IMR-90 (cell line): Measurements from ENCODE around the gene PTGDS. TPM values are rescaled to one million over a fixed set of nuclear protein-coding genes. Genes with fewer than 3 reads are reported as not detected.

Experiments
- ATAC-seq: fragments of 200-7000 bp; cut with Tn5 transposase; 2 replicates; pipeline ENCODE4 v1.9.1; 2020; ENCODE audit warnings: low read depth, mild to moderate bottlenecking, moderate library complexity
- BruUV-seq: library from RNA; stranded (reverse); fragments of 400-500 nt; replicated peaks from 2 replicates; lab custom pipeline; 2021; lab: Mats Ljungman, UMichigan
- CTCF ChIA-PET: fragments of 300-600 bp; formaldehyde crosslinking; extraction: SDS; loops from one replicate; lab custom pipeline; 2021; ENCODE audit warnings: antibody characterized with exemption; lab: Yijun Ruan, JAX
- POLR2A ChIA-PET: fragments of 300-600 bp; sonication (Branson Sonifier 250); formaldehyde crosslinking; loops from one replicate; lab custom pipeline; 2022; ENCODE audit warnings: antibody characterized with exemption; ENCODE audit not compliant: unreplicated experiment; lab: Charles Lee
- DNase-seq: peaks from one replicate; pipeline ENCODE4 v3.0.0; 2013
- H2AFZ ChIP-seq: replicated peaks from 2 replicates; pipeline ENCODE3; 2013; ENCODE audit warnings: low read length, mild to moderate bottlenecking; ENCODE audit not compliant: poor library complexity
- H2AK5ac ChIP-seq: 2 replicates; pipeline ENCODE4 v1.6.1; 2013; ENCODE audit warnings: low read depth, low read length, inconsistent platforms
- H2AK9ac ChIP-seq: replicated peaks from 2 replicates; pipeline ENCODE3; 2013; ENCODE audit warnings: mild to moderate bottlenecking, low read depth, low read length, moderate library complexity; ENCODE audit not compliant: poor library complexity
- H2BK120ac ChIP-seq: 2 replicates; pipeline ENCODE4 v1.6.1; 2013; ENCODE audit warnings: low read depth, low read length, inconsistent platforms
- H2BK15ac ChIP-seq: 3 replicates; pipeline ENCODE4 v1.6.1; 2013; ENCODE audit warnings: low read depth, low read length, inconsistent platforms
- H2BK20ac ChIP-seq: 2 replicates; pipeline ENCODE4 v1.6.1; 2013; ENCODE audit warnings: low read depth, mild to moderate bottlenecking, inconsistent platforms, low read length, moderate library complexity
- H2BK5ac ChIP-seq: 2 replicates; pipeline ENCODE4 v1.6.1; 2013; ENCODE audit warnings: mild to moderate bottlenecking, low read depth, low read length, inconsistent platforms; ENCODE audit not compliant: poor library complexity, severe bottlenecking
- H3K14ac ChIP-seq: replicated peaks from 2 replicates; pipeline ENCODE4 v1.6.1; 2013; ENCODE audit warnings: low read depth, low read length, inconsistent platforms
- H3K18ac ChIP-seq: 2 replicates; pipeline ENCODE4 v1.6.1; 2013; ENCODE audit warnings: low read depth, low read length, control low read depth
- H3K23ac ChIP-seq: 2 replicates; pipeline ENCODE4 v1.6.1; 2013; ENCODE audit warnings: low read depth, low read length, inconsistent platforms
- H3K27ac ChIP-seq: 2 replicates; pipeline ENCODE4 v1.5.1; 2013; ENCODE audit warnings: mild to moderate bottlenecking, control low read depth, low read length; ENCODE audit not compliant: insufficient read depth
- H3K27me3 ChIP-seq: 2 replicates; pipeline ENCODE4 v1.6.1; 2013; ENCODE audit warnings: low read length; ENCODE audit not compliant: control insufficient read depth, insufficient read depth
- H3K36me3 ChIP-seq: 2 replicates; pipeline ENCODE4 v1.6.1; 2013; ENCODE audit warnings: low read length, mixed read lengths; ENCODE audit not compliant: control insufficient read depth, insufficient read depth
- H3K4ac ChIP-seq: 2 replicates; pipeline ENCODE4 v1.6.1; 2013; ENCODE audit warnings: low read depth, low read length, inconsistent platforms
- H3K4me1 ChIP-seq: 2 replicates; pipeline ENCODE4 v1.6.1; 2013; ENCODE audit warnings: low read length, mixed read lengths; ENCODE audit not compliant: control insufficient read depth, insufficient read depth
- H3K4me2 ChIP-seq: 2 replicates; pipeline ENCODE4 v1.6.1; 2013; ENCODE audit warnings: low read depth, mild to moderate bottlenecking, control low read depth, low read length, moderate library complexity
- H3K4me3 ChIP-seq: 2 replicates; pipeline ENCODE4 v1.5.1; 2013; ENCODE audit warnings: low read depth, mild to moderate bottlenecking, control low read depth, low read length, moderate library complexity; ENCODE audit not compliant: insufficient read depth
- H3K56ac ChIP-seq: 2 replicates; pipeline ENCODE4 v1.6.1; 2013; ENCODE audit warnings: low read length, inconsistent platforms; ENCODE audit not compliant: insufficient read depth; ENCODE audit errors: extremely low read depth
- H3K79me1 ChIP-seq, 2 experiments: 2 replicates each; pipeline ENCODE4 v1.6.1; 2013; ENCODE audit warnings: low read length in 2 of 2, inconsistent platforms in 1 of 2, low read depth in 1 of 2
- H3K9ac ChIP-seq: 2 replicates; pipeline ENCODE4 v1.6.1; 2013; ENCODE audit warnings: low read depth, low read length, control low read depth
- H3K9me1 ChIP-seq: 2 replicates; pipeline ENCODE4 v1.6.1; 2013; ENCODE audit warnings: low read length, inconsistent platforms; ENCODE audit not compliant: insufficient read depth
- H3K9me3 ChIP-seq: 2 replicates; pipeline ENCODE4 v1.6.1; 2013; ENCODE audit warnings: low read length; ENCODE audit not compliant: control insufficient read depth, insufficient read depth
- H4K20me1 ChIP-seq: 2 replicates; pipeline ENCODE4 v1.6.1; 2013; ENCODE audit warnings: low read length, inconsistent platforms; ENCODE audit not compliant: insufficient read depth
- H4K5ac ChIP-seq: 2 replicates; pipeline ENCODE4 v1.6.1; 2013; ENCODE audit warnings: mild to moderate bottlenecking, low read depth, low read length, control low read depth
- H4K8ac ChIP-seq, 2 experiments: 2 replicates each; pipeline ENCODE4 v1.6.1; 2013; ENCODE audit warnings: low read depth in 2 of 2, low read length in 2 of 2, control low read depth in 1 of 2, inconsistent platforms in 1 of 2
- H4K91ac ChIP-seq: 2 replicates; pipeline ENCODE4 v1.6.1; 2013; ENCODE audit warnings: low read depth, low read length, inconsistent platforms; ENCODE audit not compliant: insufficient read depth
- BHLHE40 ChIP-seq: fragments of 150-350 bp; IDR thresholded peaks from 2 replicates; pipeline ENCODE4 v1.6.1; 2016; ENCODE audit warnings: mild to moderate bottlenecking, low read depth, low read length
- CEBPB ChIP-seq: IDR thresholded peaks from 2 replicates; pipeline ENCODE4 v1.6.1; 2012; ENCODE audit warnings: low read depth, low read length, improper control_type of control experiment
- FOS ChIP-seq: fragments of 150-350 bp; IDR thresholded peaks from 2 replicates; pipeline ENCODE4 v1.6.1; 2016; ENCODE audit warnings: low read depth, low read length
- MAFK ChIP-seq: IDR thresholded peaks from 2 replicates; pipeline ENCODE4 v1.6.1; 2012; ENCODE audit warnings: low read depth, low read length, improper control_type of control experiment
- MXI1 ChIP-seq: IDR thresholded peaks from 2 replicates; pipeline ENCODE4 v1.6.1; 2012; ENCODE audit warnings: low read depth, mild to moderate bottlenecking, low read length, moderate library complexity, borderline replicate concordance
- POLR2A ChIP-seq: IDR thresholded peaks from 2 replicates; pipeline ENCODE4 v1.6.1; 2012; ENCODE audit warnings: mild to moderate bottlenecking, low read depth, low read length
- RAD21 ChIP-seq: IDR thresholded peaks from 2 replicates; pipeline ENCODE4 v1.6.1; 2012; ENCODE audit warnings: low read length, improper control_type of control experiment
- RFX5 ChIP-seq: IDR thresholded peaks from 2 replicates; pipeline ENCODE4 v1.8.0; 2012; ENCODE audit warnings: low read depth, mild to moderate bottlenecking, low read length, moderate library complexity
- SMC3 ChIP-seq: fragments of 150-350 bp; IDR thresholded peaks from 2 replicates; pipeline ENCODE4 v1.6.1; 2016; ENCODE audit warnings: low read depth, mild to moderate bottlenecking, antibody characterized with exemption, low read length, moderate library complexity
- WGBS, 2 experiments: methylation state at CpG; one replicate each; pipeline versions ENCODE4 v1.1.5 to v1.1.7; 2013; ENCODE audit warnings: missing lambda C conversion rate in 2 of 2; ENCODE audit not compliant: insufficient read length in 1 of 2; ENCODE audit errors: extremely low coverage in 2 of 2; 5-methylcytosine and 5-hydroxymethylcytosine counted together
- dilution Hi-C: fragments of 300-500 bp; cut with HindIII; formaldehyde crosslinking; loops from one replicate; pipeline ENCODE4 v1.14.3; 2018; ENCODE audit warnings: low sequenced_read_pairs; ENCODE audit not compliant: unreplicated experiment
- in situ Hi-C: fragments of 300-500 bp; cut with MboI; formaldehyde crosslinking; loops from 3 replicates; pipeline ENCODE4 v1.14.3; 2019; ENCODE audit warnings: low sequenced_read_pairs, inconsistent platforms, mixed read lengths
- intact Hi-C: fragments of 100-400 bp; cut with micrococcal nuclease; formaldehyde crosslinking; loops from 2 replicates; pipeline ENCODE4 v1.10.0; 2022
- polyA plus RNA-seq, 3 experiments: library from polyadenylated mRNA; depleted of rRNA; stranded (reverse); fragments of >200 nt; gene quantifications; 2 replicates each; pipeline ENCODE4 v1.2.3, GENCODE V29; 2012; ENCODE audit warnings: low replicate concordance in 1 of 3
- total RNA-seq: library from RNA; depleted of rRNA; stranded (reverse); fragments of >200 nt; gene quantifications from 2 replicates; pipeline ENCODE4 v1.2.3, GENCODE V29; 2012
- TF ChIP-seq, protein P1 (sequence below): fragments of 150-350 bp; IDR thresholded peaks from 2 replicates; pipeline ENCODE4 v1.6.1; 2016; ENCODE audit warnings: low read depth, mild to moderate bottlenecking, low read length, moderate library complexity, borderline replicate concordance
- TF ChIP-seq, protein P2 (sequence below): fragments of 150-350 bp; IDR thresholded peaks from 2 replicates; pipeline ENCODE4 v1.6.1; 2017; ENCODE audit warnings: mild to moderate bottlenecking, antibody characterized with exemption, low read length, low read depth

The PTGDS gene
- total and polyA plus RNA-seq, 2 of the 4 experiments (the other 2 are of a cell fraction), result 1.2 TPM; not detected in 1

DNA sequence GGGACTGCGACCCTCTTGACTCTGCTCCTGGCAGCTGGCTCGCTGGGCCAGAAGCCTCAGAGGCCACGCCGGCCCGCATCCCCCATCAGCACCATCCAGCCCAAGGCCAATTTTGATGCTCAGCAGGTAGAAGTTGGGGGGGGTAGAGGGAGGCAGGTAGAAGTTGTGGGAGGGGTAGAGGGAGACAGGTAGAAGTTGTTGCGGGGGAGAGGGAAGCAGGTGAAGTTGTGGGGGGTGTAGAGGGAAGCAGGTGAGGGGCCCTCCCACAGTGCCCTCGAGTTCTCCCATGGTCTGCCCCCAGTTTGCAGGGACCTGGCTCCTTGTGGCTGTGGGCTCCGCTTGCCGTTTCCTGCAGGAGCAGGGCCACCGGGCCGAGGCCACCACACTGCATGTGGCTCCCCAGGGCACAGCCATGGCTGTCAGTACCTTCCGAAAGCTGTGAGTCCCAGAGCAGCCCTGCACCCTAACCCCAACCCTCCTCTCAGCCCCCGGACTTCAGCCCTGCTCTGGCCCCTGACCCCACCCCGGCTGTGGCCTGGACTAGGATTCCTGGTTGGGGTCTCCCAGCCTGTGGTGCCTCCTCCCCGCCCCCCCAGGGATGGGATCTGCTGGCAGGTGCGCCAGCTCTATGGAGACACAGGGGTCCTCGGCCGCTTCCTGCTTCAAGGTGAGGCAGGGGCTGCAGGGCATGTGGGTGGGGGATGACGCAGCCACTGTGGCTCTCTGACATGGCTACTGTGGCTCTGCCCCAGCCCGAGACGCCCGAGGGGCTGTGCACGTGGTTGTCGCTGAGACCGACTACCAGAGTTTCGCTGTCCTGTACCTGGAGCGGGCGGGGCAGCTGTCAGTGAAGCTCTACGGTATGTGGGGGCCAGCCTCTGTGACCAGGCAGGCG is 31.7 kb upstream of the PTGDS start (continued):
- TF ChIP-seq MAFK (no peak), MXI1 (no peak)

DNA sequence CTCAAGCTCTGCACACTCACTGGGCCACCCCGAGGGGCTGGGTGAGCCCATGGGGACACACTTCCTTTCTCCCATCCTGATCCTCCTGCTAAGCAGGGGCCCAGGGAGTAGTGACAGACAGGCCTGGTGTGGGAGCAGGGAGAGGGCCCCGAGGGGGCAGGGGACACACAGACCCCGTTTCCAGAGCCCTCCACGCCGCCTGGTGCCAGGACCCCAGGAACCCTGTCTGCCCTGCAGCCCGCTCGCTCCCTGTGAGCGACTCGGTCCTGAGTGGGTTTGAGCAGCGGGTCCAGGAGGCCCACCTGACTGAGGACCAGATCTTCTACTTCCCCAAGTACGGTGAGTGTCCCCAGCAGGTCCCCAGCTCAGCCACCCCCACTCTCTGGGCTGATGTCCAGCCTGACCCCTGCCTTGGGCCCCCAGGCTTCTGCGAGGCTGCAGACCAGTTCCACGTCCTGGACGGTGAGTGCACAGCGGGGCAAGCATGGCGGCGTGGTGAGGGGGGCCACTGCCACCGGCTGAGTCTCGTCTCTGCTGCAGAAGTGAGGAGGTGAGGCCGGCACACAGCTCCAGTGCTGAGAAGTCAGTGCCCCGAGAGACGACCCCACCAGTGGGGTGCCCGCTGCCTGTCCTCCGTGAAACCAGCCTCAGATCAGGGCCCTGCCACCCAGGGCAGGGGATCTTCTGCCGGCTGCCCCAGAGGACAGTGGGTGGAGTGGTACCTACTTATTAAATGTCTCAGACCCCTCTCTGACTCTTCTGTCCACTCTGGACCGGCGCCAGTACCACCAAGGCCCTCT is 30.9 kb upstream of the PTGDS start:
- no TSS peak for BruUV-seq
- Histone ChIP-seq H2AFZ (no peak overlapping the region), H3K27ac (no peak overlapping the region), H4K8ac (no peak overlapping the region), H4K5ac (no peak overlapping the region), H3K9ac (no peak overlapping the region), H3K14ac (no peak overlapping the region), H4K20me1 (peaks cover 14% of the 10 kb centered on the region), H3K18ac (no peak overlapping the region), H2BK20ac (no peak overlapping the region), H4K91ac (no peak overlapping the region), H3K56ac (no peak overlapping the region), H3K27me3 (no peaks in the 10 kb centered on the region), H3K4me2 (no peak overlapping the region), H2AK5ac (no peak overlapping the region), H2BK120ac (no peak overlapping the region), H3K79me1 (peaks cover 0 to 20% of the 10 kb centered on the region in 2 experiments; a peak in 3 of 4 replicates), H3K4me3 (no peak overlapping the region), H3K23ac (no peak overlapping the region), H2AK9ac (peak overlapping the region; percentile 16), H2BK15ac (no peak overlapping the region), H3K36me3 (peaks cover 16% of the 10 kb centered on the region), H3K9me1 (peaks cover 4% of the 10 kb centered on the region), H3K9me3 (no peaks in the 10 kb centered on the region), H2BK5ac (no peak overlapping the region), H3K4me1 (peaks cover 4% of the 10 kb centered on the region), H3K4ac (no peak overlapping the region)
- intact Hi-C loops (no loop called here), dilution Hi-C loops (no loop called here), in situ Hi-C loops (no loop called here)
- 85% methylated on average over 4 of the region's 27 CpGs; no CpG with 5 or more reads in 1 of the 2 experiments for WGBS, 2 experiments
- ATAC-seq (no peak), DNase-seq (no peak)
- ChIA-PET POLR2A (no interaction called here), CTCF (interaction anchor here (2.0 kb wide), 1 partner anchor 89 kb away, joined by 27 read pairs; no protein-coding TSS in a partner anchor)
- TF ChIP-seq, protein P1, sequence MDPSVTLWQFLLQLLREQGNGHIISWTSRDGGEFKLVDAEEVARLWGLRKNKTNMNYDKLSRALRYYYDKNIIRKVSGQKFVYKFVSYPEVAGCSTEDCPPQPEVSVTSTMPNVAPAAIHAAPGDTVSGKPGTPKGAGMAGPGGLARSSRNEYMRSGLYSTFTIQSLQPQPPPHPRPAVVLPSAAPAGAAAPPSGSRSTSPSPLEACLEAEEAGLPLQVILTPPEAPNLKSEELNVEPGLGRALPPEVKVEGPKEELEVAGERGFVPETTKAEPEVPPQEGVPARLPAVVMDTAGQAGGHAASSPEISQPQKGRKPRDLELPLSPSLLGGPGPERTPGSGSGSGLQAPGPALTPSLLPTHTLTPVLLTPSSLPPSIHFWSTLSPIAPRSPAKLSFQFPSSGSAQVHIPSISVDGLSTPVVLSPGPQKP, result no peak
- no peak for TF ChIP-seq RAD21
- no peak for TF ChIP-seq FOS
- TF ChIP-seq, protein P2, sequence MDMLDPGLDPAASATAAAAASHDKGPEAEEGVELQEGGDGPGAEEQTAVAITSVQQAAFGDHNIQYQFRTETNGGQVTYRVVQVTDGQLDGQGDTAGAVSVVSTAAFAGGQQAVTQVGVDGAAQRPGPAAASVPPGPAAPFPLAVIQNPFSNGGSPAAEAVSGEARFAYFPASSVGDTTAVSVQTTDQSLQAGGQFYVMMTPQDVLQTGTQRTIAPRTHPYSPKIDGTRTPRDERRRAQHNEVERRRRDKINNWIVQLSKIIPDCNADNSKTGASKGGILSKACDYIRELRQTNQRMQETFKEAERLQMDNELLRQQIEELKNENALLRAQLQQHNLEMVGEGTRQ, result no peak
- no peak for TF ChIP-seq MAFK
- TF ChIP-seq MXI1, result no peak
- TF ChIP-seq SMC3, result no peak
- no peak for TF ChIP-seq CEBPB
- no peak for TF ChIP-seq RFX5
- no peak for TF ChIP-seq BHLHE40
- no peak for TF ChIP-seq POLR2A
